Parietal lobe (tissue), 2 donors: Measurements from ENCODE around the gene ELOB. TPM values are rescaled to one million over a fixed set of nuclear protein-coding genes. Genes with fewer than 3 reads are reported as not detected.

Experiments
- small RNA-seq: library from RNA; depleted of rRNA; stranded (forward); fragments of <200 nt; gene quantifications from one replicate; pipeline ENCODE3, GENCODE V24; 2014; ENCODE audit warnings: low replicate concordance
- total RNA-seq: library from RNA; depleted of rRNA; stranded (reverse); fragments of >200 nt; gene quantifications from one replicate; pipeline ENCODE4 v1.2.3, GENCODE V29; 2014

ELOB gene
- total RNA-seq = 82.9 TPM

GRCh38 chr16:2777231-2777902 lies at the start of gene ELOB:
TSS of gene ELOB (minus strand) at chr16:2777280. CDS start at chr16:2777239, 41 bp downstream.

GRCh38 chr16:2816751-2817339 lies 39.8 kb upstream of the ELOB start, which contains the start of gene PRSS21:
TSS of gene PRSS21 (plus strand) at chr16:2817237. CDS start at chr16:2817269, 32 bp downstream.

DNA sequence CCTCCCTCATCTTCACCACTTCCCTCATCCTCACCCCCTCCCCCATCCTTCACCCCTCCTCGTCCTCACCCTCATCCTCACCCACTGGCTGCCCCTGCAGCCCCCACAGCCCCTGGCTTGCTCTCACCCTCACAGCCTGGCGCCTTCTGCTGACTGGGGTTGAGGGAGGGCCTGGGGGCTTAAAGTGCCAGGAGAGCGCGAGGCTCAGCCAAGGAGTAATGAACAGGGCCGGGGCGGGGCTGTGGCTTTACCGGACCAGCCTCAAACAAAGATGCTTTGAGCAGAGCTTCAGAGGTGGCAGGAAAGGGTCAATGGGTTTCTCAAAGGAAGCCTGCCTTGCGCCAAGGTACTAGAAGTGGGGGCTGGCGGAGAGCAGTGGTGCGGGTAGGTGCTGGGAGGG lies 10.3 kb upstream of the ELOB start, which contains the start of gene PRSS33:
Gene PRSS33 (minus strand): TSS at position 155 of the 400 bp plus-strand sequence. CDS start 1,013 bp downstream, outside the sequence.

GRCh38 chr16:2752035-2752849 lies 24.8 kb downstream of the ELOB start, which contains the start of gene SRRM2:
TSS of gene SRRM2 (plus strand) at chr16:2752638. CDS start at chr16:2756365, 3,727 bp downstream.

Small RNA genes within 50 kb of the gene (small RNA-seq; reads per million reads assigned to genes)
- not detected for gene SNORA3C

Other genes starting within 250 kb of the ELOB start
- gene CEMP1, start 245.9 kb downstream of the ELOB start, total RNA-seq = not detected
- gene PDPK1, start 239.3 kb downstream of the ELOB start, total RNA-seq = 34.1 TPM
- 27.9 TPM for gene KCTD5, start 94.8 kb downstream of the ELOB start, total RNA-seq
- 6.3 TPM for gene PRSS27, start 57.1 kb downstream of the ELOB start, total RNA-seq
- 135 TPM for gene SRRM2, start 24.6 kb downstream of the ELOB start, total RNA-seq
- gene PRSS33, start 10.3 kb upstream of the ELOB start, total RNA-seq = not detected
- gene PRSS41, start 21.2 kb upstream of the ELOB start, total RNA-seq = not detected
- gene PRSS21, start 40.0 kb upstream of the ELOB start, total RNA-seq = not detected
- gene ZG16B, start 53.0 kb upstream of the ELOB start, total RNA-seq = not detected
- gene PRSS22, start 80.9 kb upstream of the ELOB start, total RNA-seq = not detected
- 39.4 TPM for gene FLYWCH2, start 105.9 kb upstream of the ELOB start, total RNA-seq
- gene FLYWCH1, start 134.7 kb upstream of the ELOB start, total RNA-seq = 25.0 TPM
- gene KREMEN2, start 187.0 kb upstream of the ELOB start, total RNA-seq = not detected
- gene PAQR4, start 192.1 kb upstream of the ELOB start, total RNA-seq = 20.3 TPM
- gene PKMYT1, start 203.2 kb upstream of the ELOB start, total RNA-seq = 5.9 TPM
- not detected for gene CLDN9, start 235.6 kb upstream of the ELOB start, total RNA-seq
- gene CLDN6, start 240.9 kb upstream of the ELOB start, total RNA-seq = 0.63 TPM
- gene TNFRSF12A, start 243.1 kb upstream of the ELOB start, total RNA-seq = not detected
- 17.2 TPM for gene HCFC1R1, start 246.7 kb upstream of the ELOB start, total RNA-seq
- 4.4 TPM for gene THOC6, start 246.8 kb upstream of the ELOB start, total RNA-seq